ENCODE data around the gene PLD1.

Gene PLD1

DNA sequence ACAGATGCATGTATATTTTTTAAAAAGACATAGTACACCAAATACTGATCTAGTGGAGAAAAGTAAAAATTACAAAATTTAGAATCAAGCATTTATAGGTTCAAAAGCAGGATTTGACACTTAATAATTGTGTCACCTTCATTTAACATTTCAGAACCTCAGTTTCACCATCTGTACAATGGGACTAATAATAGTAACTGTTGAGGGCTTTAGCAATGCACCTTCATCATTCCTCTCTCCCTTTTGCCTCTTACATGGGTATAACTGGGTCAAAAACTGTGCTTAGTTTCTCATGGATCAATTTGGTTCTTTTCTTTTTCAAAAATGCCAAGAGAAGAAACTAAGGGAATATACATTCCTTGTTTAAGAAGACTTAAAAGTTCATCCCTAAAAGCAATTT is 27.4 kb upstream of the PLD1 start:
- no peaks in the 10 kb centered on the region for H3K4me1 ChIP-seq (ENCODE audit: control insufficient read depth, insufficient read depth, low read length)
- H3K27ac ChIP-seq (ENCODE audit: extremely low read depth, low read depth, low read length), result no peak overlapping the region
- H3K9me3 ChIP-seq (ENCODE audit: control insufficient read depth, insufficient read depth, low read depth, low read length), result no peaks in the 10 kb centered on the region
- TF ChIP-seq ZNF426 (tag by site-specific recombination; IDR thresholded peaks at IDR 0.05) (no peak), ZNF157 (tag by site-specific recombination; IDR thresholded peaks at IDR 0.05) (no peak), ZNF324 (tag by site-specific recombination; IDR thresholded peaks at IDR 0.05) (no peak), GLI4 (tag by site-specific recombination; IDR thresholded peaks at IDR 0.05) (no peak), ZNF350 (tag by site-specific recombination; IDR thresholded peaks at IDR 0.05) (no peak), ZFP37 (tag by site-specific recombination; IDR thresholded peaks at IDR 0.05) (no peak), ZNF626 (tag by site-specific recombination; IDR thresholded peaks at IDR 0.05) (no peak), ZNF610 (tag by site-specific recombination; IDR thresholded peaks at IDR 0.05; ENCODE audit: borderline replicate concordance) (no peak), ZNF624 (tag by site-specific recombination; IDR thresholded peaks at IDR 0.05) (no peak), ZNF146 (tag by site-specific recombination; IDR thresholded peaks at IDR 0.05) (no peak), ZNF280D (tag by site-specific recombination; IDR thresholded peaks at IDR 0.05) (no peak), ZNF239 (tag by site-specific recombination; IDR thresholded peaks at IDR 0.05) (no peak), MZF1 (tag by site-specific recombination; IDR thresholded peaks at IDR 0.05; ENCODE audit: borderline replicate concordance) (no peak), ZNF433 (tag by site-specific recombination; IDR thresholded peaks at IDR 0.05; ENCODE audit: low read depth) (no peak), ZNF24 (tag by site-specific recombination; IDR thresholded peaks at IDR 0.05) (no peak), ZNF585B (tag by site-specific recombination; IDR thresholded peaks at IDR 0.05) (no peak), ZNF623 (tag by site-specific recombination; IDR thresholded peaks at IDR 0.05) (no peak), ZXDB (tag by site-specific recombination; IDR thresholded peaks at IDR 0.05) (no peak), ZNF335 (tag by site-specific recombination; conservative IDR thresholded peaks at IDR 0.05) (no peak)
- TF ChIP-seq, protein P1, sequence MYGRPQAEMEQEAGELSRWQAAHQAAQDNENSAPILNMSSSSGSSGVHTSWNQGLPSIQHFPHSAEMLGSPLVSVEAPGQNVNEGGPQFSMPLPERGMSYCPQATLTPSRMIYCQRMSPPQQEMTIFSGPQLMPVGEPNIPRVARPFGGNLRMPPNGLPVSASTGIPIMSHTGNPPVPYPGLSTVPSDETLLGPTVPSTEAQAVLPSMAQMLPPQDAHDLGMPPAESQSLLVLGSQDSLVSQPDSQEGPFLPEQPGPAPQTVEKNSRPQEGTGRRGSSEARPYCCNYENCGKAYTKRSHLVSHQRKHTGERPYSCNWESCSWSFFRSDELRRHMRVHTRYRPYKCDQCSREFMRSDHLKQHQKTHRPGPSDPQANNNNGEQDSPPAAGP (tag by site-specific recombination; IDR thresholded peaks at IDR 0.05), result no peak
- H3K4me3 ChIP-seq (ENCODE audit: low read depth, low read length), result no peak overlapping the region
- POLR2A ChIA-PET, result no interaction called here
- no peaks in the 10 kb centered on the region for H3K36me3 ChIP-seq (ENCODE audit: control insufficient read depth in 2 of 2, insufficient read depth in 1 of 2, low read length in 2 of 2)
- CTCF ChIA-PET, result no interaction called here

GRCh38 chr3:171836855-171837254 is 26.6 kb upstream of the PLD1 start:
- Histone ChIP-seq H3K4me1 (ENCODE audit: control insufficient read depth, insufficient read depth, low read length) (no peaks in the 10 kb centered on the region), H3K36me3 (ENCODE audit: control insufficient read depth in 2 of 2, insufficient read depth in 1 of 2, low read length in 2 of 2) (no peaks in the 10 kb centered on the region), H3K9me3 (ENCODE audit: control insufficient read depth, insufficient read depth, low read depth, low read length) (no peaks in the 10 kb centered on the region), H3K27ac (ENCODE audit: extremely low read depth, low read depth, low read length) (no peak overlapping the region), H3K4me3 (ENCODE audit: low read depth, low read length) (no peak overlapping the region)
- no peak for TF ChIP-seq ZNF549 (tag by site-specific recombination; IDR thresholded peaks at IDR 0.05)
- TF ChIP-seq ZNF354C (tag by site-specific recombination; IDR thresholded peaks at IDR 0.05; ENCODE audit: borderline replicate concordance, low read depth), result no peak
- TF ChIP-seq ZFP3 (tag by site-specific recombination; IDR thresholded peaks at IDR 0.05; ENCODE audit: low read depth), result no peak
- TF ChIP-seq, protein P2, sequence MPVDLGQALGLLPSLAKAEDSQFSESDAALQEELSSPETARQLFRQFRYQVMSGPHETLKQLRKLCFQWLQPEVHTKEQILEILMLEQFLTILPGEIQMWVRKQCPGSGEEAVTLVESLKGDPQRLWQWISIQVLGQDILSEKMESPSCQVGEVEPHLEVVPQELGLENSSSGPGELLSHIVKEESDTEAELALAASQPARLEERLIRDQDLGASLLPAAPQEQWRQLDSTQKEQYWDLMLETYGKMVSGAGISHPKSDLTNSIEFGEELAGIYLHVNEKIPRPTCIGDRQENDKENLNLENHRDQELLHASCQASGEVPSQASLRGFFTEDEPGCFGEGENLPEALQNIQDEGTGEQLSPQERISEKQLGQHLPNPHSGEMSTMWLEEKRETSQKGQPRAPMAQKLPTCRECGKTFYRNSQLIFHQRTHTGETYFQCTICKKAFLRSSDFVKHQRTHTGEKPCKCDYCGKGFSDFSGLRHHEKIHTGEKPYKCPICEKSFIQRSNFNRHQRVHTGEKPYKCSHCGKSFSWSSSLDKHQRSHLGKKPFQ (tag by site-specific recombination; IDR thresholded peaks at IDR 0.05), result no peak
- ChIA-PET POLR2A (no interaction called here), CTCF (interaction anchor here (0.6 kb wide), 1 partner anchor 548 kb away, joined by 3 read pairs; no protein-coding TSS in a partner anchor)

All from HEK293 (cell line).